WERI-Rb-1 (cell line): Measurements from ENCODE around the gene LEAP2.

Experiments
- DNase-seq: peaks from one replicate; pipeline ENCODE4 v3.0.0-alpha.2; 2020
- H3K27ac ChIP-seq: fragments of 250-450 bp; sonication (Bioruptor Pico); 2 replicates; pipeline ENCODE4 v1.5.1; 2020; ENCODE audit warnings: mild to moderate bottlenecking, moderate library complexity
- H3K27me3 ChIP-seq: fragments of 250-450 bp; sonication (Bioruptor Pico); 2 replicates; pipeline ENCODE4 v1.5.1; 2021; ENCODE audit warnings: mild to moderate bottlenecking, low read depth, moderate library complexity; ENCODE audit not compliant: insufficient read depth, severe bottlenecking
- H3K36me3 ChIP-seq: fragments of 250-450 bp; sonication (Bioruptor Pico); 2 replicates; pipeline ENCODE4 v1.5.1; 2020; ENCODE audit warnings: mild to moderate bottlenecking, moderate library complexity
- H3K4me3 ChIP-seq: 2 replicates; pipeline ENCODE4 v1.5.1; 2011; ENCODE audit warnings: low read depth, mild to moderate bottlenecking, control low read depth, low read length
- H3K9me3 ChIP-seq: fragments of 250-450 bp; sonication (Bioruptor Pico); 2 replicates; pipeline ENCODE4 v1.5.1; 2021; ENCODE audit warnings: mild to moderate bottlenecking, moderate library complexity; ENCODE audit not compliant: severe bottlenecking
- TF ChIP-seq, protein P1 (sequence below): IDR thresholded peaks from 2 replicates; pipeline ENCODE4 v1.5.1; 2011; ENCODE audit warnings: low read depth, mild to moderate bottlenecking, control low read depth, inconsistent platforms, low read length

The LEAP2 gene

DNA sequence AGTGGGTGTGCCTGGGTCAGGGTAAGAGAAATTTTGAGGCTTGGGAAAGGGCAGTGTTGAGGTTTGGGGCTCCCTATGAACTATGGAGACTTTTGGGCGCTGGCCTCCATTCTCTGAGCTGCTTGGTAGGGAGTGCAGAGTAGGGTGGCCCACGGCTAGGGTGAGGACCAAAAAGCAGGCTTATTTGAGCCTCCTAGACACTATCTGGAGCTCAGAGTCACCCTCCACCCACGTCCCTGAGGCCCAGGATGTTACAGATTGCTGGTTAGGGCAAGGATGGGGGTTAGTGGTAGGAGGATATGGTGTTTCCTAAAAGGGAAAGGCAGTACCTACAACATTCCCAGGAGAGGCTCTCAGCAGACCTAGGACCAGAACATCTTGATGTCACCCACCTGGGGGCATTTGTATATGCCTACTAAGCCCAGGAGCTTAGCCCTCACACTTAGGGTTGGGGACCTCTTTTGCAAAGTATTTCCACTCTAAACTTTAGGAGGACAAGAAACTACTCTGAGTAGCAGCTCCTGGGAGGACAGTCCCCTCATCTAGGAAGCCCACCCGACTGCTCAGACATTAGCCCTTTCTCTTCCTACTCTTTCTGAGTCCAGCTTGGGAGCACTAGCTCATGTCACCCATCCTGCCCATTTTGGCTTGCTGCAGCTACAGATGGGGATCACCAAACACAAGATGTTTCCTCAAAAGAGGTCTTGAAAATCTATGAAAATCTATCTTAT is 45.4 kb upstream of the LEAP2 start:
- no peak for DNase-seq
- TF ChIP-seq, protein P1, sequence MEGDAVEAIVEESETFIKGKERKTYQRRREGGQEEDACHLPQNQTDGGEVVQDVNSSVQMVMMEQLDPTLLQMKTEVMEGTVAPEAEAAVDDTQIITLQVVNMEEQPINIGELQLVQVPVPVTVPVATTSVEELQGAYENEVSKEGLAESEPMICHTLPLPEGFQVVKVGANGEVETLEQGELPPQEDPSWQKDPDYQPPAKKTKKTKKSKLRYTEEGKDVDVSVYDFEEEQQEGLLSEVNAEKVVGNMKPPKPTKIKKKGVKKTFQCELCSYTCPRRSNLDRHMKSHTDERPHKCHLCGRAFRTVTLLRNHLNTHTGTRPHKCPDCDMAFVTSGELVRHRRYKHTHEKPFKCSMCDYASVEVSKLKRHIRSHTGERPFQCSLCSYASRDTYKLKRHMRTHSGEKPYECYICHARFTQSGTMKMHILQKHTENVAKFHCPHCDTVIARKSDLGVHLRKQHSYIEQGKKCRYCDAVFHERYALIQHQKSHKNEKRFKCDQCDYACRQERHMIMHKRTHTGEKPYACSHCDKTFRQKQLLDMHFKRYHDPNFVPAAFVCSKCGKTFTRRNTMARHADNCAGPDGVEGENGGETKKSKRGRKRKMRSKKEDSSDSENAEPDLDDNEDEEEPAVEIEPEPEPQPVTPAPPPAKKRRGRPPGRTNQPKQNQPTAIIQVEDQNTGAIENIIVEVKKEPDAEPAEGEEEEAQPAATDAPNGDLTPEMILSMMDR, result no peak
- no peaks in the 10 kb centered on the region for H3K27me3 ChIP-seq
- H3K4me3 ChIP-seq, result no peak overlapping the region
- H3K27ac ChIP-seq, result no peak overlapping the region
- H3K9me3 ChIP-seq, result no peaks in the 10 kb centered on the region
- H3K36me3 ChIP-seq, result no peaks in the 10 kb centered on the region; the same call in none of the 2 replicates

DNA sequence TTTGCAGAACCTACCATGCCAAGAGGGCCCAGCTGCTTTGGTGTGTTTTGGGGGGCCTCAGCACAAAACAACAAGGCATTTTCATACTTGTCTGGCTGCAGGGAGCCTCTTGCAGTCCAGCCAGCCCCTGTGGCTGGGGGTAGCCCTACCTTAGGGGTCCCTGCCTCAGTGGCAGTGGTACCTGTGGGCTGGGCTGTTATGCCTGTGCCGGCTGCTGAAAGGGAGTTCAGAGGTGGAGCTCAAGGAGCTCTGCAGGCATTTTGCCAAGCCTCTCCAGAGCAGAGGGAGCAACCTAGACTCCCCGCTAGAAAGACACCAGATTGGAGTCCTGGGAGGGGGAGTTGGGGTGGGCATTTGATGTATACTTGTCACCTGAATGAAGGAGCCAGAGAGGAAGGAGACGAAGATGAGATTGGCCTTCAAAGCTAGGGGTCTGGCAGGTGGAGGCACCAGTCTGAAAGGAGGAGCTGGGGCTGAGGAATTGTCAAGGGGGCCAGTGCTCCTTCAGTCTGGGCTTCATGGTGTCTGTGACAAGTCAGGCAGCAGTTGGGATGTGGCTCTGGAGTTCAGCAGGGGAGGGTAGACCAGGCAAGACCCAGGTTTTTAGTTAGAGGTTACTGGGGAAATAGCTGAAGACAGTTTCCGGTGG is 44.5 kb upstream of the LEAP2 start:
- Histone ChIP-seq H3K36me3 (no peaks in the 10 kb centered on the region; the same call in none of the 2 replicates), H3K9me3 (no peaks in the 10 kb centered on the region), H3K27ac (no peak overlapping the region), H3K27me3 (no peaks in the 10 kb centered on the region), H3K4me3 (no peak overlapping the region)
- no peak for DNase-seq
- TF ChIP-seq, protein P1, result no peak

DNA sequence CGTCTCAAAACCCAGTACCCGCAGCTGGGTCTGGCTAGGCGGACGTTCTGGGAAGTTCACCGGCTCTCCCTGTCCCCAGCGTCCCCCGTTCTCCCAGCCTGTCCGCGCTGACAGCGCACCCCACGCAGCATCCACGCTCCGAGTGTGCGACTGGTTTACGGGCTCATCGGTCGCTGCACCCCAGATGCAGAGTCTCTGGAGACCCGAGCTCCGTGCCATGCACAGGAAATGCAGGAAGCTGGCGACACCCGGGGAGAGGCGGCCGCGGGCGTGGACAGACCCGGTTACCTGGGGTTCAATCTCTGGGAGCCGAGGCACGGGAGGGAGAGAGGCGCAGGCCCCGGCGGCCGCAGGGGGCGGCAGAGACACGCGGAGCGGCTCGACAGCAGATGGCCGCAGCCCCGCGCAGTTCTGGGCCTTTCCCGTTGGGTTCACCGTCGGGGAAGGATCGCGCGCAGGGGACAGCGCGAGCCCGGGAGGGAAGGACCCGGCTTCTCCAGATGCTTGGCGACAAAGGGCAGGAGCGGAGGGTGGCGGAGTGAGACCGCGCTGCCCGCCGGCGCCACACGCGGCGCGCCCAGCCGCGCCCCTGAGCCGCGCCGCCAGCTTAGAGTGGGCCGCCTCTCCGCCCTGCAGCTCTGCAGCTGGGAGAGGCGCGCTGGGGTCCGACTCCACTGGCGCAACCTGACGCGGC is 43.6 kb upstream of the LEAP2 start:
- Histone ChIP-seq H3K4me3 (peak overlapping the region; percentile 62), H3K36me3 (no peaks in the 10 kb centered on the region; the same call in none of the 2 replicates), H3K27ac (peak overlapping the region; percentile 94), H3K9me3 (no peaks in the 10 kb centered on the region), H3K27me3 (no peaks in the 10 kb centered on the region)
- peak; percentile 86 for DNase-seq
- TF ChIP-seq, protein P1, result peak; percentile 94

DNA sequence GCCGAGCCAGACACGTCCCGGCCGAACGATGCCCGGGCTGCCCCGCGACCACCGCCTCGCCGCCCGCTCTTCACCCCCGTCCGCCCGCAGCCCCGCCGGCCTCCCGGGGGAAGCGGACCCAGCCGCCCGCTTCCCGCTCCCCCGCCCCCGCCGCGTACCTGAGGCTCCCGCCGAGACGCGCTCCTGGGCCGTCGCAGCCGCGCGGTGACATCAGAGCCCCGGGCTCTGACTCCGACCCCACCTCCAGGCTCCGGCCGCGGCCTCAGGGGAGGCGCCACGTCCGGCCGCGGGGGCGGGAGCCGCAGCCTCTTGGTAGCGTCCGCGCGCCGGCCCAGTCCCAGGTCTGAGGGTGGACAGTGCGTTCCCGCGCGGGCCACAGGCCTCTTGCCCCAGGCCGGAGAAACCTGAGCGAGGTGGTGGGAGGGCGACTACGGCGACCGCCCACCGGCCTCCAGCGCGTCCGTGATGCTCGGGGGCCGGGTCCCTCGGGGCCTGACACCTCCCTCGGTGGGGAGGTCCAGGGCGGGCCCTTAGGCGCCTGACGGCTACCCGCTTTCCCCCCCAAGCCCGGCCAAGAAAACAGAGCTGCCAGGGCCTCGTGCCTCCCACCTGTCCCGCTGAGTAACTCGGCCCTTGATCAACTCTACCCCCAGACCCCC is 42.9 kb upstream of the LEAP2 start, which contains the start of gene SHROOM1:
TSS of gene SHROOM1 (minus strand) at position 212 of the 659 bp plus-strand sequence. CDS start 4,507 bp downstream, outside the sequence.
- TF ChIP-seq, protein P1, result no peak
- DNase-seq, result peak; percentile 78
- H3K27ac ChIP-seq, result peak within 1 kb of the TSS; percentile 94
- peak within 1 kb of the TSS; percentile 62 for H3K4me3 ChIP-seq
- H3K9me3 ChIP-seq, result no peaks in the 10 kb centered on the region
- H3K36me3 ChIP-seq, result no peaks in the 10 kb centered on the region; the same call in none of the 2 replicates
- H3K27me3 ChIP-seq, result no peaks in the 10 kb centered on the region

DNA sequence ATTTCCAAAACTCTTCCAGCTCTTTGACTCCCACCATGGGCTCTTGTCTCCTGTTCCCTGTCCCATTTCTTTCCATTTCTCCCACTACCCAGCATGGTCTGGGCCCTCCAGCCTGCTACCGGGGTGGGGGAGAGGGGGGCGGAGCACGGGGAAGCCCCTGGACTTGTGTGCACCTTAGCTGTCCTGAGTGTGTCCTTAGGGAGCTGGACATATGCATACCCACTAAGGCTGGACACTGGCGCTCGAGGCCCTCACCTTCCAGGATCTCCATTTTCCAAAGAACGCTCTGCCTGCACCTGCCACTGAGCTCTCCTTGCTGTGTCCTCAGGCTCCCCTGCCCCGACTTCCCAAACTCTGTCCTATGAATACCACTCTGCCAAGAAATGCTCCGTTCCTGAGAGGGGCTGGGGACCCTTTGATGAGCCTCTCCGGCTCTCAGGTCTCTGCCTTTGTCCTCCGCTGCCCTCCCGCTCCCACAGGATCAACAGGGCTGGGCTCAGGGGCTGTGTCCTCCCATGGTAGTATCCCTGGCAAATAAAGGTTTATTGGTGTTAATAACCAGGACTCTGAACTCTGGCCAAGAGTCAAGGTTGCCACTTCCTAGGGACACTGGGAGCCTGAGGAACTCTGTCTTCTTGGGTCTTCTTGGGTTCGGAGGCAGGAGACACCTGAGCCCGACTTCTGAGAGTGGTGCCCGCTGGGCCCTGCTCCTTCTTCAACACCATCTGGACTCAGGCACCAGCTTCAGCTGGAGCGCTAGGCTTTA is 42.2 kb upstream of the LEAP2 start:
- no peak for DNase-seq
- Histone ChIP-seq H3K27me3 (no peaks in the 10 kb centered on the region), H3K4me3 (peak overlapping the region; percentile 62), H3K27ac (peak overlapping the region; percentile 94), H3K36me3 (no peaks in the 10 kb centered on the region; the same call in none of the 2 replicates), H3K9me3 (no peaks in the 10 kb centered on the region)
- TF ChIP-seq, protein P1, result no peak
